Stimulated activated CD8-positive, alpha-beta memory T cell treated with anti-CD3 and anti-CD28 coated beads, Interleukin-15, amount 100 ng/mL, for 48 hours (primary cell): ENCODE measurements around the gene PANK4.
"Not testable (repeated sequence)": the region's sequence is repeated elsewhere in the genome, so short reads cannot be mapped to it uniquely, and the experiment has no call there.

Experiments used
- DNase-seq, 2 donors: peaks; one replicate each; pipeline ENCODE4 v3.0.0-alpha.2; 2020; ENCODE audit warnings: low read depth in 2 of 2

PANK4 gene

DNA sequence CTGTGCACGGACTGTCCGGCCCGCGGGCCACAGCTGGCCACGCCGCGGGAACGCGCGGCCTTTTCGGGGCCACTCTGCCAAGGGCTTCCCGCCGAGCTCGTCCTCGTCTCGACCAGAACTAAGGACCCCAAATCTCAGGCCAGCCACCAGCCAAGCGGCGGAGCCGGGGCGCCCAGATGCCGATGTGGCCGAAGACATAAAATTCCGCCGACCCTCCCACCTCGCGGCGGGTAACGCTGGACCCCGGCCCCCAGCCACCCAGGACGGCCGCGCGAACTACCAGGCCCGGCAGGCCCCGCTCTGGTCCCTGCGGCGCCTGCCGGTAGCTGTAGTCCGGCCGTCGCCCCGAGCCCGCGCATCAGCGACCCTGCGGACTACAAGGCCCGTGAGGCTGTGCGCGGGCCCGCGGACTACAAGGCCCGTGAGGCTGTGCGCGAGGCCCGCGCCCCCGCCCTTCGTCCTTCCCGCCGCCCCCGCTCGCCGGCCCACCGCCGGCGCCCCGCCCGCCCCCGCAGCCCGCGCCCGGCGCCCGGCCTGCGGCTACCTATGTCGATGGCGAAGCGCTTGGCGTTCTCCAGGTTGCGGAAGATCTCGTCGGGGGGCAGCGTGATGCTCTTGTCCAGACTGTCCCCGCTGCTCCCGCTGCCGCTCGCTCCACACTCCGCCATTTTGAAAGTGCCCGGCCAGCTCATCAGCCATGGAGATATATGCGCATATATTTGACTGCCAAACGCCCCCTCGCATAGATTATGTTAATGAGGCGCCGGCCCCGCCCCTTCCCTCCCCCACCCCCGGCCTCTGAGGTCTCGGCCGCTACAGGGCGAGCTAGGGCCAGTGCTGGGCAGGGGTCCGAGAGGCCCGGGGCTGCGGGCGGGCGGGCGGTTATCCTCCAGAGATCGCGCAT lies at the start of gene PANK4:
Gene PANK4 (minus strand): TSS at position 677 of the 904 bp plus-strand sequence. CDS start 9 bp downstream, at position 668.
- peak; percentile 86 to 88 for DNase-seq

DNA sequence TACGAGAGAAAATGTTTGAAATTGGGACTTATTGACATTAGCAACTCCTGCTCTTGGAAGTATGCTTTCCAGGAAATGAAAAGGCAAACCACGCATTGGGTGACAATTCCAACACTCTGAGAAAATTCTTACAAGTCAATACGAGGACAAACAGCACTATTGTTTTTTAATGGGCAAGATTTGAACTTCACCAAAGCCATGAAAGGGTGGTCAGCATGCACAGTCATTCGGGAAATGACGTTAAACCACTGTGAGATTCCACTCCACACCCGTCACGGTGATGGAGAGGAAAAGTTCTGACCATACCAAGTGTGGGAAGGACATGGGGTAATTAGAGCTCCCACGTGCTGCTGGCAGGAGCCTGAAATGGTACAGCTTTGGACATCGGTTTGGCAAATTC lies 48.0 kb upstream of the PANK4 start:
- no peak for DNase-seq

- no peak for DNase-seq
Observed at GRCh38 chr1:2573250-2573920, 47.0 kb upstream of the PANK4 start.

DNA sequence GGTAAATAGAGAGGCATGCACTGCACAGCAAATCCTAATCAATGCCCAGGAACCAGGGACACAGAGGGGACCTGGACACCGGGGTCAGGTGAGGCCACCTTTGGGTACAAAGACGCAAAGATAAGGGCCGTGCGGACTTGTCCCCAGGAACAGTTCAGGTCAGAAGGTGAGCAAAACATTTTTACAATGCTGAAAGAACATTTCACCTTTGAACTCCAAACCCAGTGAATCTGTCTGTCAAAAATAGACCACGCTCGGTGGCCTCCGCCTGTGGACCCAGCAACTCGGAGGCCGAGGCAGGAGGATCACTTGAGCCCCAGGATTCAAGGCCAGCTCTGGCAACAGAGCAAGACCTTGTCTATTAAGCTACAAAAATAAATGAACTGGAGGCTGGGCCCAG lies 45.0 kb upstream of the PANK4 start:
- no peak for DNase-seq

- DNase-seq = no peak
Observed at GRCh38 chr1:2570332-2570731, 43.9 kb upstream of the PANK4 start.

DNA sequence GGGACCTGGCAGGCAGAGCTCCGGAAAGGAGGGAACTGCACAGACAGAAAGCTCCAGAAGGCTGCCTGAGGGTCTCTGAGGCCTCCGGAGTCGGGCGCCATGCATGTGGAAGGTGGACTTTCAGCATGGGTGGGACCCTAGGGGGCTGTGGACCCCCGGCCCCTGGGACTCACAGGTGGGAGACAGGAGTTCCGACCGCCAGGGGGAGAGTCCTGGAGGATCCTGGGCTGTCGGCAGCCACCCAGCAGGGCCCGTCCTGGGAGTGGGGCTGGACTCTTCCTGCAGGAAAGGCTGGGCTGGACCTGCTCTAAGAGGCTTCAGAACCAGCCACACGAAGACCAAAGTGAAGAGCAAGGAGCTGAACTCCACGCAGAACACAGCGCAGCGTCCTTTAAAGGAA lies 43.3 kb upstream of the PANK4 start:
- not testable (repeated sequence) for DNase-seq

GRCh38 chr1:2569060-2569459 lies 42.7 kb upstream of the PANK4 start:
- no peak for DNase-seq

- DNase-seq = not testable (repeated sequence)
Observed at GRCh38 chr1:2568187-2568816, 41.9 kb upstream of the PANK4 start.

GRCh38 chr1:2567083-2567679 lies 40.8 kb upstream of the PANK4 start:
- no peak for DNase-seq

DNA sequence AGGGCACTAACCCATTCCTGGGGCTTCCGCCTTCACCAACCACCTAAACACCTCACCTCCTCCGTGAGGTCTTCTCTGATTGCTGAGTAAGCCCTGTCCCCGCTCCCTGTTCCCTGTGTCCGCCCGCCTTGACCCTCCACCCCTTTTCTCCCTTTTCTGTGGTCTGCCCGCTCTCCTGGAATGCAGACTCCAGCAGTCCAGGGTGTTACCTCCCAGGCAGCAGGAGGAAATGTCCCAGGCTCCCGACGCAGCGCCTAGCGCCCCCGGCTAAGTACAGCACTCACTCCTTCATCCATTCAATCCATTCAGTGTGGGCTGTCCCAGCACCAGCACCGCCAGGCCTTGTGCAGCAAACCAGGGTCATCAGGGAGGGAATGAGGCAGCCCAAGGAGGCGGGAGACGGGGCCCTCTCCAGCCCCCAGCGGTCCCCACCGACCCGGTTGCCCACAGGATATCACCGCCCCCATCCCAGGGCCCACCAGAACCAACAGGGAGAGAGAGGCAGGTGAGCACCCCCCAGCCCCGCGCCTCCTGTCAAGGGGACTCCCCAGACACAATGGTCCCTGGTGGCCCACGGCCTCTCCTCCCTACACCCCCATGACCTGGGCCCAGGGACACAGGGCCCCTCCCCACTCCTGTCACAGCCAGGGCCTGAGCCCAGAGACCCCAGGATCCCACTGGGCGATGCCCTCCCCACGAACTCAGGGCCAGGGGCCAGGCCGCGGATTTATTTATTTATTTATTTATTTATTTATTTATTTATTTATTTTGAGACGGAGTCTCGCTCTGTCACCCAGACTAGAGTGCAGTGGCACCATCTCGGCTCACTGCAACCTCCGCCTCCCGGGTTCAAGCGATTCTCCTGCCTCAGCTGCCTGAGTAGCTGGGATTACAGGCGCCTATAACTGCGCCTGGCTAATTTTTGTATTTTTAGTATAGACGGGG lies 40.0 kb upstream of the PANK4 start:
- no peak for DNase-seq

DNA sequence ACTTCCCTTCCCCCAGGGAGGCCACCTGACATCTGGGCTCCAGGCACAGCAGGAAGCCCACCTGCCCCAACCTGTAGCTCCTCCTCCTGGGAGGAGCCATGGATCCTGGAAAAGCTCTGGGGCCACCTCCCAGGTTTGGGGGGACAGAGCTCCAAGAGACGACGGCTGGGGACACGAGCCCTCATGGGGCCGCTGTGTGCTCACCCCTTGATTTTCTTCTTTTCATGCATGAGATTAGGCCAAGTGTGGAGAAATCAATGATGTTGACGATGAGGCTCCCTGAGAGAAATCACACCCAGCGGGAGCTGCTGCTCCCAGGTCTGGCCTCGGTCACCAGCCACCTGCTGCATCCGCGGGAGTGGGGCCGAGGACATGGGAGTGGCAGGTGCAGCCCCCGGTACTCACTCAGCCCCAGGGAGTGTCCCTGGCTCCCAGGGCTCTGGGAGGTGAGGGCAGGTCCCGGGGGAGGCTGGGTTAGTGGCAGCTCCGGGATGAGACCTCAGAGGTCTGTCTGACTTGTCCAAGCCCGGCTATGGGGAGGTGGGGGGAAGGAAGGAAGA lies 38.5 kb upstream of the PANK4 start:
- DNase-seq = no peak

DNA sequence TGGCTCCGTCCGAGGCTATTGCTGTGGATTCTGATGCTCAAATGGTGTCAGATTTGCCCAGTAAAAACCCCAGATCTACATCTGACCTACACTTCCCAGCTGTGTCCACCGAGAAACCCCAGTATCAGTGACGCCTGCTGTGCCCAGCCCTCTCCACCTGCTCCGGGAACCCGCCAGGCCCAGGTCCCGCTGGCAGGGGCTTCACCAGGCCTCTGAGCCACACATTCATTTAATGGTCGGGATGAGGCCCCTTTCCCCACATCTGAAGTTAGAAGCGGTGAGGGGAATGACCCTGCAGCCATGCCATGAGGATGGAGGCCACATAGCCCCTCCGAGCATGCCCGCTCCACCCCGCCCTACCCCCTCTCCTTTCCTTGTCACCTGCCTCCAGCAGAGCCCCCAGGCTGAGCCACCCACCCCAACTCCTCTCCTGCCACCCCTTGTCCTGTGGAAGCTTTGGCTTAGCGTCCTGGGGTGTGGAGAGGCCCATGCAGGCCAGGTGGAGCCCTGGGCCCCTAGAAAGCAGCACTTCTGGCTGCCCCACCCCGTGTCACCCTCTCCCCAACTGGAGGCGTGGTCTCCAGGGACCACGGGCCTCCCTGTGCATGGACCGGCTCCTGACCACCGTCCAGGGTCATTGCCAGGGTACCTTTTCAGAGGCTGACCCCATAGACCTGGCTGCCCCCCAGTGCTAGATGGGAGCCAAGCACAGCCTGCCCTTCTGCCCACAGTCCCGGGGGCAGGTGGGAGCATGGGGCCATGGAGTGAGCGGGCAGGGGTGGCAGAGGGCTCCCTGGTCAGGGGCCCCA lies 37.8 kb upstream of the PANK4 start:
- no peak for DNase-seq

- no peak for DNase-seq
Observed at GRCh38 chr1:2563205-2563604, 36.8 kb upstream of the PANK4 start.

GRCh38 chr1:2561898-2562895 lies 35.8 kb upstream of the PANK4 start:
- no peak for DNase-seq

- DNase-seq = no peak
Observed at GRCh38 chr1:2561446-2561845, 35.0 kb upstream of the PANK4 start.

DNA sequence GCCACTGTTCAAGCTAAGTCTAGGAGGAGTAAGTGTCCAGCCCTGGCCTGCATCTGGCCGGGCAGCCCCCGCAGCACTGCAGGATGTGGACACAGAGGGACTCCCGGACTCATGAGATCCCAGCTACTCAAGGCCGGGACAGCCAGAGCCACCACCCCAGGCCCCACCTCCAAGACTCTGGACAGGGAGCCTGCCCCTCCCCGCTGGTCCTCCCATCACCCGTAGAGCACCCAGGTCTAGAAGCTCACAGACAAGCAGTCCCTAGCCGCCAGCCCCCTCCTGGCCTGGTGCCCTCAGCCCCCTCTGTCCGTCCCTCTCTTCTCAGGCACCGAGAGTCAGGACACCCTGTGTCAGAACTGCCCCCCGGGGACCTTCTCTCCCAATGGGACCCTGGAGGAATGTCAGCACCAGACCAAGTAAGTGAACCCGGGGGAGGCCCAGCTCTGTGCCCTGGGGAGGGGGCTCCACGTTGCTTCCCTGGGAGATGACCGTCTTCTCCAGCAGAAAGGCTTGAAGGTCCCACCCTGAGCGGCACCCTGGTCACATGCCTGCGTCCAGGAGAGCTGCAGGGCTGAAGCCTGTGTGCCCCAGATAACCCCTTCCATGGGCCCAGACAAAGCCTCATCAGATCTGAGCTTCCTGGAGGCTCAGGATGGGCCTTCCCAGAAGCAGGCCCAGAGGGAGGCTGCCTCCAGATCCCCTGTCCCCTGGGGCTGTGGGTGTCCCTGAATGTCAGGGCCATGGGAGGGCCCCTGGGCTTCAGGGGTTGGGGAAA lies 34.1 kb upstream of the PANK4 start:
- DNase-seq = no peak

GRCh38 chr1:2559509-2560298 lies 33.3 kb upstream of the PANK4 start:
- DNase-seq = no peak
